ENCODE results near the gene TULP4.
"Not testable (repeated sequence)": the region's sequence is repeated elsewhere in the genome, so short reads cannot be mapped to it uniquely, and the experiment has no call there.

GRCh38 chr6:158350731-158351130 lies 38.5 kb downstream of the TULP4 start:
- not testable (repeated sequence) for TF ChIP-seq CTCF, POLR2AphosphoS5, POLR2A (IDR thresholded peaks at IDR 0.05)

Measured in prostate gland (tissue), 2 donors.